ENCODE results near the gene BET1.

DNA sequence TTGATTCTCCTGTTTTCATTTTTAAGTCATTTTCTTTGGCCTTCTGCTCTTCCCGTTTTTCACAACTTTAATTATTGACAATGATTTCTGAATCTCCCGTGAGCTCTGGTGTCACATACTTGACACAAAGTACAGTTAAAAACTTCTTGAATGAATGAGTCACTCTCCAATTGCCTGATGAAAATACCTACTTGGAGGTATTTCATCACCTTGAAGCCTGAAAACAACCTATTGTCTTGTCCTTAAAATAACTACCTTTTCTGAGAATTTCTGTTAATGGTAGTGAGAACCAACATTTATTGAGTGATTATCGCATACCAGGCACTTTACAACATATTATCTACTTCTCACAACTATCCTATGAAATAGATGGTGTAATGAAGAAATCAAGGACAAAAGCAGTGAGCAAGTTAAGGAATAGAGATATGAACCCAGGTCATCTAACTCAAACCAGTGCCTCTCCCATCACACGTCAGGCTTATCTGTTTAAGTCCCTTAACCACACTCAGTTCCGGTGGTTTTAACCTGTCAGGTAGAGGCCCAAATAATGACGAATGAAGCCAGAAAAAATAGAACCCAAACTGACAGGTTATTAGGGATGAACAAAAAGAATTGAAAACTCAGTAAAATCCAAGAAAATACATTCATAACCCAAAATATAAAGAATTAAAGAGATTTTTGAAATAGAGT lies 11.6 kb downstream of the BET1 start:
- TF ChIP-seq, protein P1, sequence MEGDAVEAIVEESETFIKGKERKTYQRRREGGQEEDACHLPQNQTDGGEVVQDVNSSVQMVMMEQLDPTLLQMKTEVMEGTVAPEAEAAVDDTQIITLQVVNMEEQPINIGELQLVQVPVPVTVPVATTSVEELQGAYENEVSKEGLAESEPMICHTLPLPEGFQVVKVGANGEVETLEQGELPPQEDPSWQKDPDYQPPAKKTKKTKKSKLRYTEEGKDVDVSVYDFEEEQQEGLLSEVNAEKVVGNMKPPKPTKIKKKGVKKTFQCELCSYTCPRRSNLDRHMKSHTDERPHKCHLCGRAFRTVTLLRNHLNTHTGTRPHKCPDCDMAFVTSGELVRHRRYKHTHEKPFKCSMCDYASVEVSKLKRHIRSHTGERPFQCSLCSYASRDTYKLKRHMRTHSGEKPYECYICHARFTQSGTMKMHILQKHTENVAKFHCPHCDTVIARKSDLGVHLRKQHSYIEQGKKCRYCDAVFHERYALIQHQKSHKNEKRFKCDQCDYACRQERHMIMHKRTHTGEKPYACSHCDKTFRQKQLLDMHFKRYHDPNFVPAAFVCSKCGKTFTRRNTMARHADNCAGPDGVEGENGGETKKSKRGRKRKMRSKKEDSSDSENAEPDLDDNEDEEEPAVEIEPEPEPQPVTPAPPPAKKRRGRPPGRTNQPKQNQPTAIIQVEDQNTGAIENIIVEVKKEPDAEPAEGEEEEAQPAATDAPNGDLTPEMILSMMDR (IDR thresholded peaks at IDR 0.05), result no peak
- no peak for TF ChIP-seq MEF2A (IDR thresholded peaks at IDR 0.05; ENCODE audit: borderline replicate concordance, low read depth)
- TF ChIP-seq POLR2AphosphoS5 (IDR thresholded peaks at IDR 0.05; ENCODE audit: low read depth, low read length), result no peak
- TF ChIP-seq, protein P2, sequence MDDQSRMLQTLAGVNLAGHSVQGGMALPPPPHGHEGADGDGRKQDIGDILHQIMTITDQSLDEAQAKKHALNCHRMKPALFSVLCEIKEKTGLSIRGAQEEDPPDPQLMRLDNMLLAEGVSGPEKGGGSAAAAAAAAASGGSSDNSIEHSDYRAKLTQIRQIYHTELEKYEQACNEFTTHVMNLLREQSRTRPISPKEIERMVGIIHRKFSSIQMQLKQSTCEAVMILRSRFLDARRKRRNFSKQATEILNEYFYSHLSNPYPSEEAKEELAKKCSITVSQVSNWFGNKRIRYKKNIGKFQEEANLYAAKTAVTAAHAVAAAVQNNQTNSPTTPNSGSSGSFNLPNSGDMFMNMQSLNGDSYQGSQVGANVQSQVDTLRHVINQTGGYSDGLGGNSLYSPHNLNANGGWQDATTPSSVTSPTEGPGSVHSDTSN (IDR thresholded peaks at IDR 0.05), result no peak
- TF ChIP-seq JUND (IDR thresholded peaks at IDR 0.05), result no peak
- no peak for TF ChIP-seq EP300 (IDR thresholded peaks at IDR 0.05; ENCODE audit: borderline replicate concordance in 1 of 2, low read depth in 1 of 2, low read length in 1 of 2)
- no peak for TF ChIP-seq YY1 (IDR thresholded peaks at IDR 0.05; ENCODE audit: low read depth)
- no peak for TF ChIP-seq FOSL2 (IDR thresholded peaks at IDR 0.05; ENCODE audit: borderline replicate concordance, low read depth)
- TF ChIP-seq TCF12 (IDR thresholded peaks at IDR 0.05), result no peak
- no peak for TF ChIP-seq RAD21 (IDR thresholded peaks at IDR 0.05; ENCODE audit: low read length)
- no peak for TF ChIP-seq RXRA (IDR thresholded peaks at IDR 0.05; ENCODE audit: borderline replicate concordance, low read depth)
- no peak for TF ChIP-seq TAF1 (IDR thresholded peaks at IDR 0.05; ENCODE audit: borderline replicate concordance, low read depth, low read length)
- no peak for TF ChIP-seq SIN3A (IDR thresholded peaks at IDR 0.05; ENCODE audit: borderline replicate concordance, low read depth, low read length)
